ENCODE data around the gene TGFA. TPM values are rescaled to one million over a fixed set of nuclear protein-coding genes. Genes with fewer than 3 reads are reported as not detected.

Gene TGFA
- total RNA-seq, 1 donor from 2014 or later: 1.1 TPM

DNA sequence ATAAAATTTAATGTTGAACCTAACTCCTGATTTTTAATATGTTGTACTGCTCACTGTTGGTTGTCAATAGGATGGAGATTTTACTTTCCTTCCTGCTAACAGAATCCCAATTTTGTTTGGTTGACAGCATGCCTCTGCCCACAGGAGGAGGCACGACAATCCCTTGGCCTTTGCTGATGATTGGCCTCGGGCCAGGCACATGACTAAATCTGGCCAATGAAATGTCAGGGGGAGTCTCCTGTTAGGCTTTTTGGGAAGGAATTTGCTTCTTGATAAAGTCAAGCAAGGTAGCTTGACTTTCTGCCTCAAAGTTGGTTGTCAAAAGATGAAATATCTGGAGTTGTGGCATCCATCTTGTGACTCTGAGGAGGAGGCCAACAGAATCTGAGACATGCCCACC, 6.8 kb upstream of the TGFA start:
- Histone ChIP-seq H3K4me1 (no peaks in the 10 kb centered on the region), H3K27ac (replicated peaks) (no peak overlapping the region), H3K27me3 (ENCODE audit: low read depth) (peaks cover 33% of the 10 kb centered on the region), H3K36me3 (no peaks in the 10 kb centered on the region), H3K9me3 (replicated peaks) (no peaks in the 10 kb centered on the region), H3K4me3 (no peak overlapping the region)
- no peak for DNase-seq
- TF ChIP-seq, protein P1, sequence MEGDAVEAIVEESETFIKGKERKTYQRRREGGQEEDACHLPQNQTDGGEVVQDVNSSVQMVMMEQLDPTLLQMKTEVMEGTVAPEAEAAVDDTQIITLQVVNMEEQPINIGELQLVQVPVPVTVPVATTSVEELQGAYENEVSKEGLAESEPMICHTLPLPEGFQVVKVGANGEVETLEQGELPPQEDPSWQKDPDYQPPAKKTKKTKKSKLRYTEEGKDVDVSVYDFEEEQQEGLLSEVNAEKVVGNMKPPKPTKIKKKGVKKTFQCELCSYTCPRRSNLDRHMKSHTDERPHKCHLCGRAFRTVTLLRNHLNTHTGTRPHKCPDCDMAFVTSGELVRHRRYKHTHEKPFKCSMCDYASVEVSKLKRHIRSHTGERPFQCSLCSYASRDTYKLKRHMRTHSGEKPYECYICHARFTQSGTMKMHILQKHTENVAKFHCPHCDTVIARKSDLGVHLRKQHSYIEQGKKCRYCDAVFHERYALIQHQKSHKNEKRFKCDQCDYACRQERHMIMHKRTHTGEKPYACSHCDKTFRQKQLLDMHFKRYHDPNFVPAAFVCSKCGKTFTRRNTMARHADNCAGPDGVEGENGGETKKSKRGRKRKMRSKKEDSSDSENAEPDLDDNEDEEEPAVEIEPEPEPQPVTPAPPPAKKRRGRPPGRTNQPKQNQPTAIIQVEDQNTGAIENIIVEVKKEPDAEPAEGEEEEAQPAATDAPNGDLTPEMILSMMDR (IDR thresholded peaks at IDR 0.05; ENCODE audit: borderline replicate concordance): no peak
- intact Hi-C loops (cut with micrococcal nuclease): no loop called here

- Histone ChIP-seq H3K36me3 (no peaks in the 10 kb centered on the region), H3K9me3 (replicated peaks) (no peaks in the 10 kb centered on the region), H3K4me1 (no peaks in the 10 kb centered on the region), H3K27me3 (ENCODE audit: low read depth) (peaks cover 37% of the 10 kb centered on the region), H3K4me3 (no peak overlapping the region), H3K27ac (replicated peaks) (no peak overlapping the region)
- intact Hi-C loops (cut with micrococcal nuclease): no loop called here
- no peak for DNase-seq
- TF ChIP-seq, protein P1 (IDR thresholded peaks at IDR 0.05; ENCODE audit: borderline replicate concordance): no peak
Observed at GRCh38 chr2:70560040-70560439, 6.4 kb upstream of the TGFA start.

GRCh38 chr2:70558195-70558808, 4.7 kb upstream of the TGFA start:
- DNase-seq: no peak
- Histone ChIP-seq H3K27me3 (ENCODE audit: low read depth) (peaks cover 55% of the 10 kb centered on the region), H3K9me3 (replicated peaks) (no peaks in the 10 kb centered on the region), H3K4me1 (peaks cover 14% of the 10 kb centered on the region), H3K4me3 (no peak overlapping the region), H3K27ac (replicated peaks) (no peak overlapping the region), H3K36me3 (no peaks in the 10 kb centered on the region)
- TF ChIP-seq, protein P1 (IDR thresholded peaks at IDR 0.05; ENCODE audit: borderline replicate concordance): no peak
- intact Hi-C loops (cut with micrococcal nuclease): no loop called here

- H3K27me3 ChIP-seq (ENCODE audit: low read depth): peaks cover 65% of the 10 kb centered on the region
- no peak overlapping the region for H3K27ac ChIP-seq (replicated peaks)
- H3K4me3 ChIP-seq: no peak overlapping the region
- DNase-seq: no peak
- TF ChIP-seq, protein P1 (IDR thresholded peaks at IDR 0.05; ENCODE audit: borderline replicate concordance): no peak
- no peaks in the 10 kb centered on the region for H3K36me3 ChIP-seq
- H3K4me1 ChIP-seq: peaks cover 23% of the 10 kb centered on the region
- intact Hi-C loops (cut with micrococcal nuclease): no loop called here
- H3K9me3 ChIP-seq (replicated peaks): no peaks in the 10 kb centered on the region
Observed at GRCh38 chr2:70557171-70557838, 3.7 kb upstream of the TGFA start.

DNA sequence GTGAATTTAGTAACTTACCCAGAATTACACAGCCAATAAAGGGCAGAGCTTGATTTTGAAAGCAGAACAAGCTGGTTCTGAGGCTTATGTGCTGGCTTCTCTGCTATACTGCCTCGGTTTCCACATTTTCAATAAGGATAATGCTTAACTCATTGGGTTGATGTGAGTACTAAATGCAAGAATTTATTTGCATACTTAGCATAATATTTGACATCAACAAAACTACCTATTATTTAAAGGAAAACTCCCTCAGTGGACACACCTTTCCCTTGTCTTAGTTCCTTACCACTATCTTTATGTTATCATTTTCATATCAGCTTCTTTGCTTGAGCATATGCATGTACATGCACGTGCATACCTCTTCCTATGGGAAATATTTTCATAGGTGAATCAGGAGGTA, 3.0 kb upstream of the TGFA start:
- no peak for DNase-seq
- TF ChIP-seq, protein P1 (IDR thresholded peaks at IDR 0.05; ENCODE audit: borderline replicate concordance): no peak
- Histone ChIP-seq H3K27ac (replicated peaks) (no peak overlapping the region), H3K27me3 (ENCODE audit: low read depth) (peaks cover 69% of the 10 kb centered on the region), H3K9me3 (replicated peaks) (no peaks in the 10 kb centered on the region), H3K4me1 (peaks cover 23% of the 10 kb centered on the region), H3K4me3 (no peak overlapping the region), H3K36me3 (no peaks in the 10 kb centered on the region)
- intact Hi-C loops (cut with micrococcal nuclease): no loop called here
